Measurements from ENCODE around the gene PRUNE2.
"Not testable (repeated sequence)": the region's sequence is repeated elsewhere in the genome, so short reads cannot be mapped to it uniquely, and the experiment has no call there.

The PRUNE2 gene

GRCh38 chr9:76693912-76694311, 212.0 kb downstream of the PRUNE2 start:
- no peak for DNase-seq (ENCODE audit: low read depth)

- no peak for DNase-seq (ENCODE audit: low read depth)
Observed at GRCh38 chr9:76692458-76693129, 213.3 kb downstream of the PRUNE2 start.

- no peak for DNase-seq (ENCODE audit: low read depth)
Observed at GRCh38 chr9:76691517-76692313, 214.2 kb downstream of the PRUNE2 start.

GRCh38 chr9:76690973-76691370, 214.9 kb downstream of the PRUNE2 start:
- DNase-seq (ENCODE audit: low read depth) = no peak

- DNase-seq (ENCODE audit: low read depth) = no peak
Observed at GRCh38 chr9:76690246-76690972, 215.5 kb downstream of the PRUNE2 start.

GRCh38 chr9:76688471-76689238, 217.3 kb downstream of the PRUNE2 start:
- no peak for DNase-seq (ENCODE audit: low read depth)

- no peak for DNase-seq (ENCODE audit: low read depth)
Observed at GRCh38 chr9:76687861-76688391, 218.0 kb downstream of the PRUNE2 start.

GRCh38 chr9:76686756-76687155, 219.2 kb downstream of the PRUNE2 start:
- no peak for DNase-seq (ENCODE audit: low read depth)

- no peak for DNase-seq (ENCODE audit: low read depth)
Observed at GRCh38 chr9:76684213-76684612, 221.7 kb downstream of the PRUNE2 start.

- no peak for DNase-seq (ENCODE audit: low read depth)
Observed at GRCh38 chr9:76681556-76681955, 224.4 kb downstream of the PRUNE2 start.

- DNase-seq (ENCODE audit: low read depth) = no peak
Observed at GRCh38 chr9:76680716-76681425, 225.0 kb downstream of the PRUNE2 start.

GRCh38 chr9:76677481-76678055, 228.3 kb downstream of the PRUNE2 start:
- DNase-seq (ENCODE audit: low read depth) = no peak

GRCh38 chr9:76676857-76677256, 229.1 kb downstream of the PRUNE2 start:
- DNase-seq (ENCODE audit: low read depth) = no peak

- DNase-seq (ENCODE audit: low read depth) = no peak
Observed at GRCh38 chr9:76667521-76667957, 238.4 kb downstream of the PRUNE2 start.

GRCh38 chr9:76665966-76666365, 239.9 kb downstream of the PRUNE2 start:
- not testable (repeated sequence) for DNase-seq (ENCODE audit: low read depth)

GRCh38 chr9:76665458-76665857, 240.5 kb downstream of the PRUNE2 start:
- DNase-seq (ENCODE audit: low read depth) = no peak

GRCh38 chr9:76664120-76664519, 241.8 kb downstream of the PRUNE2 start:
- DNase-seq (ENCODE audit: low read depth) = no peak

- no peak for DNase-seq (ENCODE audit: low read depth)
Observed at GRCh38 chr9:76662476-76663281, 243.2 kb downstream of the PRUNE2 start.

GRCh38 chr9:76658510-76659231, 247.2 kb downstream of the PRUNE2 start:
- DNase-seq (ENCODE audit: low read depth) = no peak
